Measurements from ENCODE around the gene EXOC6B. TPM values are rescaled to one million over a fixed set of nuclear protein-coding genes. Genes with fewer than 3 reads are reported as not detected.

EXOC6B gene
- total RNA-seq, 1 experiment from 2014 or later: 40.1 TPM

DNA sequence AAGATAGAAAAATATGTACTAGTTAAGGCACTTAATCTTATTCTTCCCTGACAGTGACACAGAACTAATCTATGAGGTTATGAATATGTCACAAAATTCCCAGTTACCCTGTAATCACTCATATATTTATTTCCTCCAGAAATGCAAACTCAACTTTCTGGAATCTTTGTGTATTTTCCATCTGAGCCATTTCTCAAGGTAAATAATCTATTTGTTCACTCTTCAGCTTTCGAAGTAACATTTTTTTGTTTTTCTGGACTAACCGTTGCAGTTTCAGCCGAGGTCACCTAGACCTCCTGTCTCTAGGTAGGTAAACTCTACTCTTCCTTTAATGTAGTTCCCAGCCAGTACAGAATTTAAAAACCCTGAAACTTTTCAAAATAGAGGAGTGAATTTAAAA lies 250.9 kb downstream of the EXOC6B start:
- Histone ChIP-seq H3K4ac (ENCODE audit: low read depth, low read length) (no peak overlapping the region), H2AFZ (ENCODE audit: low read length) (no peak overlapping the region), H4K5ac (ENCODE audit: insufficient read length, low read depth, low read length) (no peak overlapping the region), H4K8ac (replicated peaks; ENCODE audit: insufficient read length, low read depth, low read length) (no peak overlapping the region), H4K20me1 (ENCODE audit: control insufficient read depth, insufficient read depth, insufficient read length) (no peaks in the 10 kb centered on the region), H2BK20ac (ENCODE audit: low read depth, low read length, poor library complexity, severe bottlenecking) (no peak overlapping the region), H4K91ac (ENCODE audit: insufficient read length, low read depth, low read length) (no peak overlapping the region), H3T11ph (ENCODE audit: low read length) (no peak overlapping the region), H2BK12ac (ENCODE audit: insufficient read length, low read depth, low read length) (no peak overlapping the region), H3K79me1 (ENCODE audit: insufficient read depth, low read depth, low read length, poor library complexity, severe bottlenecking) (no peaks in the 10 kb centered on the region), H3K27ac (ENCODE audit: insufficient read length, low read depth, low read length) (no peak overlapping the region), H3K9me3 (ENCODE audit: control insufficient read depth, low read depth, low read length) (no peaks in the 10 kb centered on the region), H3K79me2 (ENCODE audit: insufficient read depth, low read length) (no peaks in the 10 kb centered on the region), H3K14ac (ENCODE audit: insufficient read depth, low read length) (no peak overlapping the region), H3K18ac (ENCODE audit: insufficient read length, low read depth, low read length) (no peak overlapping the region), H2BK15ac (ENCODE audit: low read depth, low read length) (no peak overlapping the region), H2BK5ac (ENCODE audit: insufficient read length, low read length) (no peak overlapping the region), H3K27me3 (ENCODE audit: insufficient read depth, low read length) (no peaks in the 10 kb centered on the region), H3K9ac (ENCODE audit: extremely low read depth, insufficient read length, low read length) (no peak overlapping the region), H3K23me2 (ENCODE audit: insufficient read length, low read depth, low read length, poor library complexity, severe bottlenecking) (no peaks in the 10 kb centered on the region), H3K4me2 (ENCODE audit: insufficient read depth, insufficient read length, low read length) (no peak overlapping the region), H2BK120ac (ENCODE audit: low read depth, low read length, poor library complexity, severe bottlenecking) (no peak overlapping the region), H2AK5ac (ENCODE audit: insufficient read length, low read length) (no peak overlapping the region), H3K56ac (ENCODE audit: insufficient read length, low read depth, low read length) (no peak overlapping the region), H3K4me1 (ENCODE audit: insufficient read depth, low read length) (no peaks in the 10 kb centered on the region; the same call in 1 of the 2 replicates), H3K23ac (ENCODE audit: insufficient read length, low read depth, low read length) (no peak overlapping the region)
- no CpG with 5 or more reads among the region's 3 CpGs for WGBS (ENCODE audit: extremely low coverage, insufficient read length, low lambda C conversion rate)
- TF ChIP-seq, protein P1, sequence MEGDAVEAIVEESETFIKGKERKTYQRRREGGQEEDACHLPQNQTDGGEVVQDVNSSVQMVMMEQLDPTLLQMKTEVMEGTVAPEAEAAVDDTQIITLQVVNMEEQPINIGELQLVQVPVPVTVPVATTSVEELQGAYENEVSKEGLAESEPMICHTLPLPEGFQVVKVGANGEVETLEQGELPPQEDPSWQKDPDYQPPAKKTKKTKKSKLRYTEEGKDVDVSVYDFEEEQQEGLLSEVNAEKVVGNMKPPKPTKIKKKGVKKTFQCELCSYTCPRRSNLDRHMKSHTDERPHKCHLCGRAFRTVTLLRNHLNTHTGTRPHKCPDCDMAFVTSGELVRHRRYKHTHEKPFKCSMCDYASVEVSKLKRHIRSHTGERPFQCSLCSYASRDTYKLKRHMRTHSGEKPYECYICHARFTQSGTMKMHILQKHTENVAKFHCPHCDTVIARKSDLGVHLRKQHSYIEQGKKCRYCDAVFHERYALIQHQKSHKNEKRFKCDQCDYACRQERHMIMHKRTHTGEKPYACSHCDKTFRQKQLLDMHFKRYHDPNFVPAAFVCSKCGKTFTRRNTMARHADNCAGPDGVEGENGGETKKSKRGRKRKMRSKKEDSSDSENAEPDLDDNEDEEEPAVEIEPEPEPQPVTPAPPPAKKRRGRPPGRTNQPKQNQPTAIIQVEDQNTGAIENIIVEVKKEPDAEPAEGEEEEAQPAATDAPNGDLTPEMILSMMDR (conservative IDR thresholded peaks at IDR 0.05): no peak
- no peak for DNase-seq
- no peak overlapping the region for H3K4me3 Mint-ChIP-seq
- peaks cover 4 to 10% of the 10 kb centered on the region in 2 experiments for H3K4me1 Mint-ChIP-seq
- H3K27me3 Mint-ChIP-seq (ENCODE audit: low read depth): no peaks in the 10 kb centered on the region
- no peak overlapping the region for H3K27ac Mint-ChIP-seq
- no peaks in the 10 kb centered on the region for H3K9me3 Mint-ChIP-seq
- no peaks in the 10 kb centered on the region for H3K36me3 Mint-ChIP-seq (ENCODE audit: insufficient read depth in 1 of 3, low read depth in 3 of 3)
